SU-DHL-6 (cell line): ENCODE measurements around the gene DSCAML1.

ENCODE experiments used
- H2AFZ ChIP-seq: fragments of 200-600 bp; sonication (generic); 2 replicates; pipeline ENCODE4 v1.6.1; 2014; ENCODE audit warnings: low read depth, mild to moderate bottlenecking, moderate library complexity, mixed read lengths, antibody characterized with exemption, low read length; ENCODE audit not compliant: severe bottlenecking
- H3F3A ChIP-seq: fragments of 200-600 bp; shearing (Covaris generic); 2 replicates; pipeline ENCODE4 v1.6.0; 2016; ENCODE audit warnings: antibody characterized with exemption, mild to moderate bottlenecking; ENCODE audit not compliant: insufficient read depth
- H3K27ac ChIP-seq: fragments of 200-600 bp; sonication (generic); 2 replicates; pipeline ENCODE4 v1.5.1; 2016; ENCODE audit warnings: low read depth, mild to moderate bottlenecking, low read length, moderate library complexity, mixed read lengths
- H3K27me3 ChIP-seq: fragments of 200-600 bp; sonication (generic), shearing (Covaris generic); 2 replicates; pipeline ENCODE4 v1.6.0; 2014; ENCODE audit warnings: mild to moderate bottlenecking, low read length
- H3K36me3 ChIP-seq: fragments of 200-600 bp; sonication (generic); 2 replicates; pipeline ENCODE4 v1.6.1; 2014; ENCODE audit warnings: mild to moderate bottlenecking, low read length, mixed read lengths
- H3K4me2 ChIP-seq: fragments of 300-600, 200-600 bp; shearing (Covaris generic), sonication (generic); 2 replicates; pipeline ENCODE4 v1.6.0; 2014; ENCODE audit warnings: low read length, low read depth, mild to moderate bottlenecking; ENCODE audit not compliant: poor library complexity, severe bottlenecking
- H3K4me3 ChIP-seq: fragments of 200-600 bp; sonication (generic); 2 replicates; pipeline ENCODE4 v1.5.1; 2014; ENCODE audit warnings: antibody characterized with exemption, low read length, mild to moderate bottlenecking, mixed read lengths; ENCODE audit not compliant: insufficient read depth, poor library complexity, severe bottlenecking
- H3K79me2 ChIP-seq: fragments of 200-600 bp; sonication (generic); 2 replicates; pipeline ENCODE4 v1.6.1; 2014; ENCODE audit warnings: mild to moderate bottlenecking, low read length, moderate library complexity; ENCODE audit not compliant: insufficient read depth
- H3K9ac ChIP-seq: fragments of 200-600 bp; sonication (generic); 2 replicates; pipeline ENCODE4 v1.7.0; 2014; ENCODE audit warnings: mild to moderate bottlenecking, low read length
- H3K9me2 ChIP-seq: fragments of 200-600 bp; sonication (generic); replicated peaks from 2 replicates; pipeline ENCODE4 v1.6.1; 2014; ENCODE audit warnings: low read length; ENCODE audit not compliant: insufficient read depth
- H3K9me3 ChIP-seq: fragments of 200-600 bp; sonication (generic); 2 replicates; pipeline ENCODE4 v1.6.1; 2014; ENCODE audit warnings: low read length, mixed read lengths; ENCODE audit not compliant: insufficient read depth
- H4K20me1 ChIP-seq: fragments of 200-600 bp; sonication (generic); 2 replicates; pipeline ENCODE4 v1.6.1; 2014; ENCODE audit warnings: low read depth, mild to moderate bottlenecking, antibody characterized with exemption, low read length, moderate library complexity, mixed read lengths
- EZH2phosphoT487 ChIP-seq: fragments of 200-600 bp; sonication (generic), shearing (Covaris generic); conservative IDR thresholded peaks from 2 replicates; pipeline ENCODE4 v1.6.1; 2018; ENCODE audit warnings: mild to moderate bottlenecking, antibody characterized with exemption, low read length, moderate library complexity, mixed read lengths
- TF ChIP-seq, protein P1 (sequence below): fragments of 200-600 bp; sonication (generic); IDR thresholded peaks from one replicate; pipeline ENCODE4 v1.5.1; 2017; ENCODE audit warnings: antibody characterized with exemption, mild to moderate bottlenecking, low read length, moderate library complexity; ENCODE audit not compliant: insufficient read depth, poor library complexity, severe bottlenecking

The DSCAML1 gene

DNA sequence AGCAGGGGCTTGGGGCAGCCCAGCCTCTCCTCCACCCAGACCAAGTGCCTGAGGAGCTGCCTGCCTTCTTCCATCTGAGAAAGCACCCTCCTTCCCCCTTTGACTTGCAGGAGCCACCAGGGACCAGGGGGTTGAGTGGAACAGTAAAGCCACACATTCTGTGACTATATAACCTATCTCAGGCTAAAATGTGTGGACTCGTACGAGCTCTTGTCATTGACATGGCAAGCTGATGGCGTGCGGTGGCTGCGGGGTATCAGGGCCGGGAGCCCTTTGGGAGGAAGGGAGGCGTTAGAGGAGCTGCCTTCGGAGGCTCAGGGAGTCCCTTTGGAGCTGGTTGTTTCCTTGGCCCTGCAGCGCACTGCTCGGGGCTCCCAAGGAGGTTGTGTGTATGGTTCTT, 384.8 kb downstream of the DSCAML1 start:
- no peaks in the 10 kb centered on the region for H4K20me1 ChIP-seq
- TF ChIP-seq EZH2phosphoT487, result no peak
- TF ChIP-seq, protein P1, sequence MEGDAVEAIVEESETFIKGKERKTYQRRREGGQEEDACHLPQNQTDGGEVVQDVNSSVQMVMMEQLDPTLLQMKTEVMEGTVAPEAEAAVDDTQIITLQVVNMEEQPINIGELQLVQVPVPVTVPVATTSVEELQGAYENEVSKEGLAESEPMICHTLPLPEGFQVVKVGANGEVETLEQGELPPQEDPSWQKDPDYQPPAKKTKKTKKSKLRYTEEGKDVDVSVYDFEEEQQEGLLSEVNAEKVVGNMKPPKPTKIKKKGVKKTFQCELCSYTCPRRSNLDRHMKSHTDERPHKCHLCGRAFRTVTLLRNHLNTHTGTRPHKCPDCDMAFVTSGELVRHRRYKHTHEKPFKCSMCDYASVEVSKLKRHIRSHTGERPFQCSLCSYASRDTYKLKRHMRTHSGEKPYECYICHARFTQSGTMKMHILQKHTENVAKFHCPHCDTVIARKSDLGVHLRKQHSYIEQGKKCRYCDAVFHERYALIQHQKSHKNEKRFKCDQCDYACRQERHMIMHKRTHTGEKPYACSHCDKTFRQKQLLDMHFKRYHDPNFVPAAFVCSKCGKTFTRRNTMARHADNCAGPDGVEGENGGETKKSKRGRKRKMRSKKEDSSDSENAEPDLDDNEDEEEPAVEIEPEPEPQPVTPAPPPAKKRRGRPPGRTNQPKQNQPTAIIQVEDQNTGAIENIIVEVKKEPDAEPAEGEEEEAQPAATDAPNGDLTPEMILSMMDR, result no peak

DNA sequence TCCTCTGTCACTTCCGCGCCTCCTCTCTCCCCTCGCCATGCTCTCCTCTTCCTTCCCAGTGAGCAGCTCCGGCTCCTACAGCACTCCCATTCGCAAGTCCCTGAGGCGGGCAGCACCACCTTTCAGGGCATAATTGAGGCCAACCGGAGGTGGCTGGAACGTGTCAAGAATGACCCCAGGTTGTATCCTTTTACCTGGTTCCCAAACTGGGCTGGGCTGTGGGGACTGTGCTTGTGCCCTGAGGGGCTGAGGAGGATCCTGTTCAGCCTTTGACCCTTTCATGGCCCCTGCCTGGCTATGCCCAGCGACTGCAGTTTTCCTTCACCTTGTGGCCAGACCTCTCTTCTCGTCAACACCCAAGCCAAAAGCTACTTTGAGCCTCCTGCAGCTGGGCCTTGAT, 385.3 kb downstream of the DSCAML1 start:
- H3K9ac ChIP-seq, result no peak overlapping the region
- H3K4me2 ChIP-seq, result no peak overlapping the region
- no peak for TF ChIP-seq EZH2phosphoT487
- TF ChIP-seq, protein P1, result no peak
- H3K9me2 ChIP-seq, result no peaks in the 10 kb centered on the region
- no peaks in the 10 kb centered on the region for H3K9me3 ChIP-seq
- no peaks in the 10 kb centered on the region for H3K36me3 ChIP-seq
- H3K27me3 ChIP-seq, result no peaks in the 10 kb centered on the region
- no peak overlapping the region for H3K27ac ChIP-seq
- H2AFZ ChIP-seq, result no peak overlapping the region
- H3K79me2 ChIP-seq, result no peaks in the 10 kb centered on the region
- no peak overlapping the region for H3K4me3 ChIP-seq
- no peaks in the 10 kb centered on the region for H3F3A ChIP-seq
- H4K20me1 ChIP-seq, result no peaks in the 10 kb centered on the region

More for the DNA sequence above, 384.8 kb downstream of the DSCAML1 start:
- no peak overlapping the region for H3K27ac ChIP-seq
- H3F3A ChIP-seq, result no peaks in the 10 kb centered on the region
- H3K9me3 ChIP-seq, result no peaks in the 10 kb centered on the region
- no peaks in the 10 kb centered on the region for H3K27me3 ChIP-seq
- H3K36me3 ChIP-seq, result no peaks in the 10 kb centered on the region
- no peak overlapping the region for H3K4me2 ChIP-seq
- no peak overlapping the region for H3K9ac ChIP-seq
- no peaks in the 10 kb centered on the region for H3K79me2 ChIP-seq
- no peak overlapping the region for H3K4me3 ChIP-seq
- H2AFZ ChIP-seq, result no peak overlapping the region
- no peaks in the 10 kb centered on the region for H3K9me2 ChIP-seq

DNA sequence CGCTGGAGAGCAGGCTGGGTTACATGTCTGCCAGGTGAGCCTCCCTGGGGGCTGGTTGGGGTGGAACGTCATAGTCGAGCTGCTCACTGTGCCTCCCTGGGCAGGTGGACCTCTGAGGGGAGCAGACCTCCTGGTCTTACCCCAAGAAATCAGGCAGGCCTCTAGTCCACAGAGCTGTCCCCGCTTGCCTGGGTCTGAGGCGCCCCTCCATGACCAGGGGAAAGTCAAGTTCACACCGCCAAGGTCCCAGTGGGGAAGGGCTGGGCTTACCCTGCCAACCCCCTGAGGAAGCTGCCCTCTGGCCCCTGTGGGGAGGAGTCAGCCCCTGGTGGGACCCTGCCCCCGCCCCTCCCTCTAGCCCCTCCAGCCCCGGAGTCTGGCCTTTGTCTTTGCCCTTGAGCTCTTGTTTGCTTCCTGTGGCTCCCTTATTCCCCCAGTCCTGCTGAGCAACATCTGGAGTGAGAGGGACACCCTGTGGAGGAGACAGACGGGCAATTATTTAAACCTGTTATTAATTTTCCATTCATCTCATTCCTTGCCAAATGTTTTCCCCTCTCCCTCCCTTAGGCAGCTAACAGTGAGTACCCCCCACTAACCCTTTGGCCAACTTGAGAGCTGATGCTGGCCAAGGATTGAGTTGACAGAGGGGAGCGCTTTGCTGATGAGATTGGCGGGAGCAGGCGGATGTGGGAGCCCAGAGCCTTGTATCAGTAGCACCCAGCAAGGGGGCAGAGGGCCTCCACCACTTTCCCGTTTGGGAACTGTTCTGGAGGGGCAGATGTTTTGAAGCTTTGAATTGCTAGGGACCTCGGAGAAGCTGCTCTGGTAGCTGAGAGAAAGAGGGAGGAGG, 385.9 kb downstream of the DSCAML1 start:
- Histone ChIP-seq H3K4me3 (no peak overlapping the region), H4K20me1 (no peaks in the 10 kb centered on the region), H3K36me3 (no peaks in the 10 kb centered on the region), H3K79me2 (no peaks in the 10 kb centered on the region), H3F3A (no peaks in the 10 kb centered on the region), H3K9me2 (no peaks in the 10 kb centered on the region), H3K9ac (no peak overlapping the region), H3K4me2 (no peak overlapping the region), H3K27ac (no peak overlapping the region), H2AFZ (no peak overlapping the region), H3K9me3 (no peaks in the 10 kb centered on the region), H3K27me3 (no peaks in the 10 kb centered on the region)
- TF ChIP-seq EZH2phosphoT487, result no peak
- TF ChIP-seq, protein P1, result no peak
